GM21619 (cell line): ENCODE measurements around the gene SIPA1L3.

ENCODE experiments used
- ATAC-seq: cut with Tn5 transposase; IDR thresholded peaks from one replicate; pipeline ENCODE4 v1.9.1; 2021; ENCODE audit not compliant: unreplicated experiment

Gene SIPA1L3

GRCh38 chr19:37975596-37976515 is 68.8 kb downstream of the SIPA1L3 start:
- no peak for ATAC-seq

GRCh38 chr19:37977391-37977790 is 70.4 kb downstream of the SIPA1L3 start:
- ATAC-seq, result no peak

- ATAC-seq, result no peak
These were observed 71.0 kb downstream of the SIPA1L3 start for GRCh38 chr19:37977992-37978391.

GRCh38 chr19:37979547-37980082 is 72.6 kb downstream of the SIPA1L3 start:
- no peak for ATAC-seq

- ATAC-seq, result no peak
These were observed 73.6 kb downstream of the SIPA1L3 start for GRCh38 chr19:37980419-37981170.

- no peak for ATAC-seq
These were observed 74.9 kb downstream of the SIPA1L3 start for GRCh38 chr19:37981785-37982475.

- ATAC-seq, result no peak
These were observed 75.6 kb downstream of the SIPA1L3 start for GRCh38 chr19:37982655-37983054.

GRCh38 chr19:37983153-37983552 is 76.1 kb downstream of the SIPA1L3 start:
- ATAC-seq, result no peak

- no peak for ATAC-seq
These were observed 76.9 kb downstream of the SIPA1L3 start for GRCh38 chr19:37983916-37984315.

- ATAC-seq, result no peak
These were observed 79.2 kb downstream of the SIPA1L3 start for GRCh38 chr19:37986048-37986750.

GRCh38 chr19:37987356-37988332 is 80.6 kb downstream of the SIPA1L3 start:
- ATAC-seq, result no peak

- ATAC-seq, result no peak
These were observed 82.0 kb downstream of the SIPA1L3 start for GRCh38 chr19:37988758-37989635.

GRCh38 chr19:37989855-37990254 is 82.8 kb downstream of the SIPA1L3 start:
- no peak for ATAC-seq

- no peak for ATAC-seq
These were observed 83.4 kb downstream of the SIPA1L3 start for GRCh38 chr19:37990362-37990761.

- no peak for ATAC-seq
These were observed 84.3 kb downstream of the SIPA1L3 start for GRCh38 chr19:37991176-37991835.

- ATAC-seq, result no peak
These were observed 84.8 kb downstream of the SIPA1L3 start for GRCh38 chr19:37991841-37992248.

GRCh38 chr19:37992761-37993160 is 85.8 kb downstream of the SIPA1L3 start:
- no peak for ATAC-seq

- no peak for ATAC-seq
These were observed 87.8 kb downstream of the SIPA1L3 start for GRCh38 chr19:37994823-37995130.
